ENCODE measurements around the gene FRAT1. TPM values are rescaled to one million over a fixed set of nuclear protein-coding genes. Genes with fewer than 3 reads are reported as not detected.

The FRAT1 gene
- total RNA-seq, 1 donor from 2014 or later = 4.1 TPM

DNA sequence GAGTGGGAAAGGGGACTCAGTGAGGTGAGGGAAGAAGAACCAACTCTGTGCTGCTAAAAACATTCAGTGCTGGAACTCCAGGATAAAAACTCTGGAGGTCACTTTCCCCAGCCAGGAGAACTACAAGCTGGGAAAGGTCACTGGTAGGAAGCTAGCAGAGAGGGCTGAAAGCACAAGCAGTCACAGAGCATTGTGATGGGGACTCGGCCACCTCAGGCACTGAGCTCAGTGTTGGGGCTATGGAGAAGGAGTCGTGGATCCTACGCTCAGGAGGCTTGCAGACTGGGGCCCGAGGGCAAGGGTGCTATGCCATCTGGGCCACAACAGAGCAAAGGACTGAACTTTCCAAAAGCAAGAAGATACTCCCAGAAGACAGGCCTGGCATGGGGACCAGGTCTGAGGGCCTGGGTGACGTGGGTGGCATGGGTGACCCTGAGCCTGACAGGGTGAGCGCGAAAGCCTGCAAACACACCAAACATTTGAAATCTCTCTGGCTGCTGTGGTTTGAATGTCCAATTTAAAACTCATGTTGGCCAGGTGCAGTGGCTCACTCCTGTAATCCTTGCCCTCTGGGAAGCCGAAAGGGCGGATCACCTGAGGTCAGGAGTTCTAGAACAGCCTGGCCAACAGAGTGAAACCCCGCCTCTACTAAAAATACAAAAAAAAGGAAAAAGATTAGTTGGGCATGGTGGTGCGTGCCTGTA, 16.8 kb upstream of the FRAT1 start:
- no peak for DNase-seq (ENCODE audit: low spot score)
- no peak for ATAC-seq
- intact Hi-C loops (cut with DNase I) = no loop called here

DNA sequence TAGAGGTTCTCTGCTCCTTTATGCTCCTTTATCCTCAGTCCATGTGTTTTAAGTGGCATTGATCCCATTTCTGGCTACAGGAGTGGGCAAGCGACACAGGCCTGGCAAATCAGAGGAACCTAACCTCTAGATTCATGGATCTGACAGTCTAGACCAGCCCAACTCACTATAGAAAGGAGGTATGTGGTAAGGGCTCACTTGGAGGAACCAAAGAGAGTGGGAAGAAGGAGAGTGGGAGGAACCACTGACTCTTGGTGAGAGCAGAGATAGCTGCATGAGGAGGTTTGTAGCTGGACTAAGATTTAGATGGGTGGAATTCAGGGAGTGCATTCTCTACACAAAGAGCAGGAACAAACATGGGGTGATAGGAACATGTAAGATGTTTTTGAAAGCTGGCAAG, 11.6 kb upstream of the FRAT1 start:
- intact Hi-C loops (cut with DNase I) = no loop called here
- DNase-seq (ENCODE audit: low spot score) (no peak), ATAC-seq (no peak)

DNA sequence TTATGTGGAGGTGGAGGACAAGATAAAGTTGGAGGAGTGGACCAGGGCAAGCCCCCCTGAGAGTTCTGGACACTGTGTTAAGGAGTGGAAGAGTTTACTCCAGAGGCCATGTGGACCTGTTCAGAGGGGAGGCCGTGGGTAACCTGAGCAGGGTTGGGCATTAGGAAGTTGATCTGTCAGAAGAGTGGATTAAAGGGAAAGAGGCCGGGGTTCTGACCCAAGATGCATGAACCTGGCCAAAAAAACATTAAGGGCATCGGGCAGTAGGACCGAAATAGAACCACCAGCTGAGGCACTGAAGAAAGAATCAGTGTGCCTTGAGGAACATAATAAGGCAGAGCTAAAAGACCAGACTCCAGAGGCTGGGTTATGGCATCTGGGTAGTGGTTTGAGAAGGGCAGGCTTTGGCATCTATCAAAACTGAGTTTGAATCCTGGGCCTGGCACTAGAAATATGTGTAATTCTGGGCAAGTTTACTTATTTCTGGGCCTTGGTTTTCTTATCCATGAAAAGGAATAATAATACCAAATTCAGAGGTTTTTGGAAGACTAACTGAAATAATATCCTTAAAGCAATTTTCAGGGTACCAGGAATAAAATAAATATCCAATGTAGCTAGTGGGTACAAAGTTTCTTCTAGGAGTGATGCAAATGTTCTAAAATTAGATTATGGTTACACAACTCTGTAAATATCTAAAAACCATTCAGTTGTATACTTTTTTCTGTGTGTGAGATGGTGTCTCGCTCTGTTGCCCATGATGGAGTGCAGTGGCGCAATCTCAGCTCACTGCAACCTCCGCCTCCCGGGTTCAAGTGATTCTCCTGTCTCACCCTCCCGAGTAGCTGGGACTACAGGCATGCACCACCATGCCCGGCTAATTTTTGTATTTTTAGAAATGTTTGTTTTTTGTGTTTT, 10.9 kb upstream of the FRAT1 start:
- ATAC-seq = no peak
- intact Hi-C loops (cut with DNase I) = no loop called here

DNA sequence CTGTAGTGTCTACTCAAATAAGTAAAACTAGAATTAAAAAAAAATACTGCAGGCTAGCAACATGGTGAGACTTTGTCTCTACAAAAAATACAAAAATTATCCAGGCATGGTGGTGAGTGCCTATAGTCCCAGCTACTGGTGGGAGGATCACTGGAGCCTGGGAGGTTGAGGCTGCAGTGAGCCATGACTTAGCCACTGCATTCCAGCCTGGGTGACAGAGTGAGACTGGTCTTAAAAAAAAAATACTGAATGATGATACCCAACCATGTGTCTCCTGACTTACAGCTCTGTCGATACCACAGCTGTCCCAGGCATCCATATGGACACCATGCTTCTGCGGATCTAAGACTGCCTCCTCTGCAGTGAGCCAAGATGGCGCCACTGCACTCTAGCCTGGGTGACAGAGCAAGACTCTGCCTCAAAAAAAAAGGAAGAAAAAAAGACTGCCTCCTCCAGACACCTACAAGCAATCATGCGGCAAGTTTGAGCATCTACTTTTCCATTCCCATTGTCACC, 7.9 kb upstream of the FRAT1 start:
- intact Hi-C loops (cut with DNase I) = no loop called here
- DNase-seq (ENCODE audit: low spot score) (no peak), ATAC-seq (no peak)

More for the DNA sequence above, 10.9 kb upstream of the FRAT1 start:
- no peak for DNase-seq (ENCODE audit: low spot score)

DNA sequence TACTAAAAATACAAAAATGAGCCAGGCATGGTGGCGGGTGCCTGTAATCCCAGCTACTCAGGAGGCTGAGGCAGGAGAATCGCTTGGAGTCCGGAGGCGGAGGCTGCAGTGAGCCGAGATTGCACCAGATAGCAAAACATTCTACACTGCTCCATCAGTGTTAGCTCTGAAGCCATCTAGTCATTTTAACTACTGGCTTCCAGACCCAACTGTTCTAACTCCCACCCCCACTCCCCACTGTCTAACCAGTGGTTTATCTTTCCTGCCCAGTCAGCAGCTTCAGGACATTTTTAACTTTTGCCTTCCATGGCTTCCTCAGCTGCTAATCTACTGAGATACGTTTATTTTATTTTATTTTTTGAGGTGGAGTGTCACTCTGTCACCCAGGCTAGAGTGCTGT, 6.2 kb upstream of the FRAT1 start:
- DNase-seq (ENCODE audit: low spot score) = no peak
- intact Hi-C loops (cut with DNase I) = no loop called here
- ATAC-seq = no peak

DNA sequence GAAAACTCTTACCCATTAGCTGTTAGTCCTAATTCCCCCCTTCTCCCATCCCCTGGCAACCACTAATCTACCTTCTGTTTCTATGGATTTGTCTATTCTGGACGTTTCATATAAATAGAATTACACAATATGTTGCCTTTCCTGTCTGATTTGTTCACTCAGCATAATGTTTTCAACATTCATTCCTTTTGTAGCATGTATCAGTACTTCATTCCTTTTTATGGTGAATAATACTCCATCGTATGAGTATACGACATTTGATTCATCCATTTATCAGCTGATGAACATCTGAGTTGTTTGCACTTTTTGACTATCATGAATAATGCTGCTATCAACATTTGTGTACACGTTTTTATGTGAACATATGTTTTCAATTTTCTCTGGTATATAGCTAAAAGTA, 4.4 kb upstream of the FRAT1 start:
- intact Hi-C loops (cut with DNase I) = no loop called here
- DNase-seq (ENCODE audit: low spot score) (no peak), ATAC-seq (no peak)

DNA sequence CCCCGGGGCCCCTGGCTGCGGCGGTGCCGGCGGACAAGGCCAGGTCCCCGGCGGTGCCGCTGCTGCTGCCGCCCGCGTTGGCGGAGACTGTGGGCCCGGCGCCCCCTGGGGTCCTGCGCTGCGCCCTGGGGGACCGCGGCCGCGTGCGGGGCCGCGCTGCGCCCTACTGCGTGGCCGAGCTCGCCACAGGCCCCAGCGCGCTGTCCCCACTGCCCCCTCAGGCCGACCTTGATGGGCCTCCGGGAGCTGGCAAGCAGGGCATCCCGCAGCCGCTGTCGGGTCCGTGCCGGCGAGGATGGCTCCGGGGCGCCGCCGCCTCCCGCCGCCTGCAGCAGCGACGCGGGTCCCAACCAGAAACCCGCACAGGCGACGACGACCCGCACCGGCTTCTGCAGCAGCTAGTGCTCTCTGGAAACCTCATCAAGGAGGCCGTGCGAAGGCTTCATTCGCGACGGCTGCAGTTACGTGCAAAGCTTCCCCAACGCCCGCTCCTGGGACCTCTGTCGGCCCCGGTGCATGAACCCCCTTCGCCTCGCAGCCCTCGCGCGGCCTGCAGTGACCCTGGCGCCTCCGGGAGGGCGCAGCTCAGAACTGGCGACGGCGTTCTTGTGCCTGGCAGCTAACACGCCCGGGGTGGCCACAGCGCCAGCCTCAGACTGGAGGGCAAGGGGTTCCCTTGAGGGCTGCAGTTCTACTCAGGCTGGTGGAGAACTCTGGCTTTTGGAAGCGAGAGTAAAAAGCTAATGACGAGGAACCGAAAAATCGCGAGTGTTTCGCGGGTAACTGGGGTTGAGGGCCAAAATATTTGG, 804 bp downstream of the FRAT1 start:
- ATAC-seq = peak; percentile 13
- DNase-seq (ENCODE audit: low spot score) = peak; percentile 70
- intact Hi-C loops (cut with DNase I) = no loop called here

DNA sequence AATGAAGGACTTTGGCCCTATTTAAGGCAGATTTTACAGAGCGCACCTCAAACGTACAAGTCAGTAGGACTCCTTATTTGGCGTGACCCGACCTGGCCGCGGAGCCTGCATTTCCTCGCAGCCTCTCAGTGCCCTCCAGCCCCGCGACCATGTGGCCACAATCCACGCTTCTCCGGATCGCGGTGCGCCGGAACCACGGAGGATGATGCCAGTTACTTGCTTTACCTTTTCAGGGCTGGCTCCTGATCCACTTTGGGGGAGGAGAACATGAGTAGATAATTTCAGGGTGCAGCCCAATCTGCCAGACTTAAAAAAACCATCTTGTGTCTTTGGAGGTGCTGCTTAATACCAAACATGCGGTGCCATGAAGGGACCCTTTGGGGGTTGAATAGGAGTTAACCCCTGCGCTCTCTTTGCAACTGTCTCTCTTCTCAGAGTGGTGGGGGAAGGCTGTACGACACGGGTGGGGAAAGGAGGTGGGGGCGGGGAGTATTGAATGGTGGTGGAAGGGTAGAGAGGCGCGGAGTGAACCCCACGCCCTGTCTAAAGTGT, 1.5 kb downstream of the FRAT1 start:
- no peak for ATAC-seq
- DNase-seq (ENCODE audit: low spot score) = no peak
- intact Hi-C loops (cut with DNase I) = no loop called here

DNA sequence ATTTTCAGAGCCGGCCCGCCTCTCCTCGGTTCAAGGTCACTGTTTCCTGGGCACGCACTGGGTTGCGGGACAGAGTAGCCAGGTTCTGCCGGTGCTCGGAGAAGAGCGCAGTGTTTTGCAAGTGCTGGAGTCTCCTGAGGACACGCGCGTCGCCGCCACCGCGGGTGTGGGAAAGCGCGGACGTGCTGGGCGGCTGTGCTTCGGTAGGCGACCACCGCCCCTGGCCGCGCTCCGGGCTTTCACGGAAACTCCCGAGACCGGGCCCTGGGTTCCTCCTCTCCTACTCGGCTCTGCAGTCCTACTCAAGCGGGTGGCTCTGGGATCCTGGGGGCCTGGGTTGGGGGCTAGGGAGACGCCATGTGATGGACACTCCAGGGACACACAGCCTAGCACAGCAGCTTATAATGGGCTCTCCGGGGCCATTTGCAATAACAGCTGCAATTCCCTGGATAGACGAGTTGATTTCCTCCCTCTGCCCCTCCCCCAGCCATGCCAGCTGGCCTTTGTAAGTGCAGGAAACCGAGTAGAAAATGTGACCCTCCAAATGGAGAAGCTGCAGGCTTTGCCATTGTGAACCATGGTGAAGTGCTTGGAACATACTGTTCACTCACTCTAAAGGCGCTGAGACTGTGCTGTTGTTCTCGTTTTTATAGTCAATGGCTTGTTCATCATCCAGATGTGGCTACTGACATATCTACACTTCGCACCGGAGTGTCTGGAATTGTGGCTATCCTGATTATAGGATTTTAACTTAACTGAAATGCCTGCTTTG, 2.1 kb downstream of the FRAT1 start:
- peak; percentile 65 for DNase-seq (ENCODE audit: low spot score)
- ATAC-seq = peak; percentile 14
- intact Hi-C loops (cut with DNase I) = no loop called here

DNA sequence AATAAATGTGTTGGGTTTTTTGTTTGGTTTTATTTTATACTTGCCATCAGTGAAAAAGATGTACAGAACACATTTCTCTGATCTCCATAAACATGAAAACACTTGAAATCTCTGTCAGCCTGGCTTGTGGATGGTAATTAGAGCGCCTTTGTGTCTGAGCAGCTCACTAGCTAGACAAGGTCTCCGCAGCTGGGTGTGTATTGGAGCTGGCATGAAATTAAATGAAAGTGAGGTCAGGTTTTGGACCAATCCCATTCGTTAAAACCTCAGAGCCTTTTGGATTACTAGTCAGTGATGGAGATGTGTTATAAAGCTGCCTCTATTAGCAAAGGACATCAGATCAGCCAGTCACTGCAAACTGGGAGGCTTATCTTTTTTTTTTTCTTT, 2.7 kb downstream of the FRAT1 start:
- DNase-seq (ENCODE audit: low spot score) = no peak
- no peak for ATAC-seq
- intact Hi-C loops (cut with DNase I) = no loop called here

DNA sequence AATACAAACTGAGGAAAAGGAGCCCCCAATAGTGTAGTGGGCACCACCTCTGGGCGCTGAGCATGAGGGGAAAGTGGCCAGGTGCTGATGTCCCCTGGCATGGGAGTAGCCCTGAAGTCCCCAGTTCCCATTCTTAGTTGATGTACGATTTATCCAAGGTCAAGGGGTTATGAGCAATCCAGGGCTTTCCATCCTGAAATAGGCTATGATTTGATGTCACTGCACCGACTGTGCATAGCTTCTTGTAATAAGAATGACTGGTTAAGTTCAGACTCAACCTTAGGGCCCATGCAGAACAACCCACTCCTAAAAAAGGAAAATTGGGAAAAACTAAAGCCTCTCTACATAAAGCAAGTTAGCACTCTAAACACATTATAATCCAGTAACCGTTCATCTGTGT, 4.4 kb downstream of the FRAT1 start:
- DNase-seq (ENCODE audit: low spot score) = no peak
- no peak for ATAC-seq
- intact Hi-C loops (cut with DNase I) = no loop called here

DNA sequence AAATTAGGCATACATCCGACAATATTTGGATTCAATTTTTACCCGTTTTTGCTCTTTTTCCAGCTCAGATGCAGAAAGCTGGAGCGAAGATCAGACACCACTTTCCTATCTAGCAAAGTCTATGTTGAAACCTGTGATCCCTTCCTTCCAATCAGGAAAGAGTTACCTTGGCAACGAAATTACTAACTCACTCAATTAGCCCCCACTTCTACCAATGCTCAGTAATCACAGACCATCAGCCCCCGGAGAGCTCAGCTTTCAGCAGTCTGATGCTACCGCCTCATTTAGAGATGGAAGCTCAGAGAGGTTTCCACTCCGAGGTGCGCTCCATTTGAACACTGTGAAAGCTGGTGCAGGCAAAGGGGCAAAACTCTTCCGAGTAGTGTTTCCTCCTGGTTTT, 6.7 kb downstream of the FRAT1 start:
- intact Hi-C loops (cut with DNase I) = no loop called here
- ATAC-seq (no peak), DNase-seq (ENCODE audit: low spot score) (no peak)

DNA sequence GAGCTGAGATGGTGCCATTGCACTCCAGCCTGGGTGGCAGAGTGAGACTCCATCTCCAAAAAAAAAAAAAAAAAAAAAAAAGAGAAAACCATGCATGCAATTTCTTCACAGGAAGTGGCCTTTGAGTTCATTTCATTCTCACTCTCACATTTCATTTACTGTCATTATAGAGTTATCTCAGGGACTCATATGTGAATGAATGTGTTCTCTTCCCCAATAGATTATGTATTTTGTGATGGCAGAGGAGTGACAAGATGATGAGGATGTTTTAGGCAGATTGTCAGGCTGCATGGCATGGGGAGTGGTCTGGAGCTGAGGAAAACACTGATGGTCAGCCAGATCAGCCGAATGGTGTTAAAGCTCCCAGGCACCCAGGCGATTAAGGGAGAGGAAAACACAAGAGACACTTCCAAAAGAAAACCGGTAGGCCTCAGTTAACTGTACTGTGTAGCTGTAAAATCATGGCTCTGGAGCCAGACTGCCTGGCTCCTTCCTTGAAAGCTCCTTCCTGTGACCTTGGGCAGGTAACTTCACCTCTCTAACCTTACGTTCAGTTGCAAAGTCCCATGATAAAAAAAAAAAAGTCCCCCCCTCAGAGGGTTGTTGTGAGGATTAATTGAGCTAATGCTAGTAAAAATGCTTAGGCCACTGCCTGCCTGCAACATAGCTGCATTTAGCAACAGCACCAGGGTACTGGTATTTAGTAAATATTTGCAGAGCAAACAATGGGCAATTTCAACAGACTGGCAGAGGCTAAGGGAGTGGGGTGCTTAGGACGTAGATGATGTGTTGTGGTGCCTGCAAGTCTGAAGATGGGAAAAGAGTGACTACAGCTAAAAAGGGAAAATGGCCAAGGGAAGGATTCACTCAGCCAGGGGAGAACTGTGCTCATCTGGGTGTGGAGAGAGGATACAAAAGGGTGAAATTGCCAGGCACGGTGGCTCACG, 8.6 kb downstream of the FRAT1 start:
- intact Hi-C loops (cut with DNase I) = no loop called here
- no peak for DNase-seq (ENCODE audit: low spot score)
- no peak for ATAC-seq

DNA sequence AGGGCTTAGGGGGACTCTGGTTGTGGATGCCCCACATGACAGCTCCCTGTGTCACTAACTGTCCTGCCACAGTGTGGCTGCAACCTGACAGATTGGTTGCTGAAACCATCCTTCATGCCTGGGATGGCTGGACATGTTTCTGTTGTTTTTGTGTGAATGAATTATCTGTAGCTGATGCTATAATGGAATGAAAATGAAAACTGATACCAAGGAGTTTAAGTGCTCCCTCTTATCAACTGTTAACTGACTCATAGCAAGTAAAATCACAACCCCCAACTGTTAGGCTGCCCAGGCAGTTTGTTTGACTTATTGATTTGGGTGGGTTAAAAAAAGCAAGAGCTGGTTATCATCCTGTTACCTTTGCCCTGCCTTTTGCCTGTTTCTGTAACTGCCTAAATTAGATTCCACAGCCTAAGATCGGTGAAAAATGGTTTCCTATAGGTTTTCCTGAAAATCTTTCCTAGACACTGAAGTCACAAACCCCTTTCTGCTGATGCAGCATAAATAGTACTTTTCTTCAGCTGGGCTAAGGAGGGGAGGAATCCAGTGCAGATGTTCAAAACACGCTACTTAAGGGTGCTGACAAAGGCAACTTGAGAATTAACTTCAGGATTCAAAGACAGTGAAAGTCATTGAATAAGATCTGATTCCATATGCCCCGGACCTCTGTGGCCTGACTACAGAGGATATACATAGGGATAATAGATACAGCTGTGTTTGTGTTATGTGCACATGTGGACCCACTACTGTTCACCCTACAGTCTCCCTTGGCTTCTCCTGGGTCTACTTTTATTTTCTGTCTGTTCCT, 9.8 kb downstream of the FRAT1 start:
- intact Hi-C loops (cut with DNase I) = no loop called here
- no peak for ATAC-seq
- DNase-seq (ENCODE audit: low spot score) = no peak

DNA sequence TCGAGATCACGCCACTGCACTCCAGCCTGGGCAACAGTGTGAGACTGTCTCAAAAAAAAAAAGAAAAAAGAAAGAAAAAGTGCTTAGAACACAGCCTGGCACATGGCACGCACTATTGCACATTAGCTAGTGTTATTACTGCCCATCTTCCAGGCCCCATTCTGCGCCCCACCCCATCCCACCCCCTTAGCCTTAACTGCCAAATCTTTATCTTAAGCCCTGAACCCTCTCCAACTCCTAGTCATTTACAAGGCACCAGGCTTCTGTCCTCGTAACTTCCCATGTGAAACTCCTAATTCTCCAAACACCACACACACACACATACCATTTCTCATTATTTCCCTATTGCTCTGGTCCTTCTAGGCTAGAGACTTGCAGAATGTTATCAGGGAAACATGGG, 10.7 kb downstream of the FRAT1 start:
- DNase-seq (ENCODE audit: low spot score) (no peak), ATAC-seq (no peak)
- intact Hi-C loops (cut with DNase I) = loop anchor here (10.0 kb wide), 1 partner anchor 45 kb away; no protein-coding TSS in a partner anchor

DNA sequence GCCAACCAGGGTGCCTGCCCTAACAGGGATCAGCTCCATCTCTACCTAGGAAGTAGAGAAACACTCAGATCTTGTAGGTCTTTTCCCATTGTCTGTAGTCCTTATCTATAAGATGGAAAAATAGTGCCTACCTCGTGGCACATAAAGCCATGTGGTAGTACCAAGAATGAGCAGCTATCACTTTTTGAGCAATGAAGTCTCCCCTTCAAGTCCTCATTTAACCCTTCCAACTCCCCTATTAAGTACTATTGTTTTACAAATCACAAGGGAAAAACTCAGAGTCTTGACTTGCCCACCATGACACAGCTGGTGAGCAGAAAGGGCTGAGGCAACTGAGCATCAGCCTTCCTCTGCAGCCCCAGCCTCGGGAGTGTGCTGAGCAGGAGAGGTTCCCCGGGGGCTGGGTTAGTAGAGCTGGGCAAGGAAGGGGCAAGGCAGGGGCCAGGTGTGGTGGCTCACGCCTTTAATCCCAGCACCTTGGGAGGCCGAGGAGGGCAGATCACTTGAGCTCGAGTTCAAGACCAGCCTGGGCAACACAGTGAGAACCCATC, 12.2 kb downstream of the FRAT1 start:
- intact Hi-C loops (cut with DNase I) = loop anchor here (10.0 kb wide), 1 partner anchor 46 kb away; no protein-coding TSS in a partner anchor
- ATAC-seq = no peak
- no peak for DNase-seq (ENCODE audit: low spot score)
